Mesothelial cell of epicardium (in vitro differentiated cells): Measurements from ENCODE around the gene HAPLN3. TPM values are rescaled to one million over a fixed set of nuclear protein-coding genes. Genes with fewer than 3 reads are reported as not detected.
A peak's percentile ranks its signal among the peaks of the same experiment; 100 is the strongest.

Source experiments
- DNase-seq, 2 experiments: peaks; one replicate each; pipeline ENCODE4 v3.0.0; 2021; ENCODE audit warnings: low spot score in 2 of 2; ENCODE audit not compliant: unreplicated experiment in 2 of 2
- H3K27ac Mint-ChIP-seq: 2 replicates; pipeline ENCODE4 v1.8.0; 2021; ENCODE audit warnings: mixed read lengths
- H3K27me3 Mint-ChIP-seq: 2 replicates; pipeline ENCODE4 v1.8.0; 2021; ENCODE audit warnings: low read depth, mixed read lengths
- H3K36me3 Mint-ChIP-seq: 2 replicates; pipeline ENCODE4 v1.8.0; 2021; ENCODE audit warnings: mixed read lengths
- H3K4me1 Mint-ChIP-seq: 2 replicates; pipeline ENCODE4 v1.8.0; 2021; ENCODE audit warnings: mixed read lengths
- H3K4me3 Mint-ChIP-seq: 2 replicates; pipeline ENCODE4 v1.8.0; 2021; ENCODE audit warnings: mild to moderate bottlenecking, moderate library complexity, mixed read lengths
- H3K9me3 Mint-ChIP-seq: 2 replicates; pipeline ENCODE4 v1.8.0; 2021; ENCODE audit warnings: mixed read lengths
- CTCF ChIP-seq: fragments of 200-600 bp; sonication (generic); IDR thresholded peaks from one replicate; pipeline ENCODE4 v1.5.0; 2021; ENCODE audit warnings: antibody characterized with exemption; ENCODE audit not compliant: unreplicated experiment
- total RNA-seq: library from RNA; stranded (reverse); gene quantifications from 3 replicates; pipeline ENCODE4 v1.2.1, GENCODE V29; 2021

HAPLN3 gene
- total RNA-seq, 1 donor from 2014 or later: 3.9 TPM

DNA sequence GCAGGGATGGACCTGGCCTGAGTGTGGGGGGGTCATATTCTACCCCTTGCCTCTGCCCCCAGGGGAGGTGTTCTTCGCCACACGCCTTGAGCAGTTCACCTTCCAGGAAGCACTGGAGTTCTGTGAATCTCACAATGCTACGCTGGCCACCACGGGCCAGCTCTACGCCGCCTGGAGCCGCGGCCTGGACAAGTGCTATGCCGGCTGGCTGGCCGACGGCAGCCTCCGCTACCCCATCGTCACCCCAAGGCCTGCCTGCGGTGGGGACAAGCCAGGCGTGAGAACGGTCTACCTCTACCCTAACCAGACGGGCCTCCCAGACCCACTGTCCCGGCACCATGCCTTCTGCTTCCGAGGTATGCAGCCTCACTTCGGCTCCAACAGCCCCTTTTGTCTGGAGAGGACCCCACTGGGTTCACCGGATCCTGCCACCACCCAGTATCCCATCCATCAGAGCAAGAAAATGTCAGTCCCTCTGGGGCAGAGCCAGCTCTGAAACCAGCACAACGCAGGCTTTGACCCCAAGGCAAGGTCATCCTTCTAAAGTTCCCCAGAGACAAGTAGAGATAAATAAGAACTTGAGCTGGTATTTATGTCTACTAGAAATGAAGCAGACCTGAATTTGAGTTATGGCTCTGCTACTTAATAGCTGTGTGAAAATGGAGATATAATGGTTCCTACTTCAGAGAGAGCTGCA lies 45.8 kb downstream of the HAPLN3 start:
- Mint-ChIP-seq H3K27me3 (peaks cover 25% of the 10 kb centered on the region), H3K9me3 (peaks cover 1% of the 10 kb centered on the region), H3K4me1 (no peaks in the 10 kb centered on the region), H3K27ac (peak overlapping the region; percentile 39), H3K4me3 (no peak overlapping the region), H3K36me3 (no peaks in the 10 kb centered on the region)
- no peak for DNase-seq
- no peak for TF ChIP-seq CTCF

DNA sequence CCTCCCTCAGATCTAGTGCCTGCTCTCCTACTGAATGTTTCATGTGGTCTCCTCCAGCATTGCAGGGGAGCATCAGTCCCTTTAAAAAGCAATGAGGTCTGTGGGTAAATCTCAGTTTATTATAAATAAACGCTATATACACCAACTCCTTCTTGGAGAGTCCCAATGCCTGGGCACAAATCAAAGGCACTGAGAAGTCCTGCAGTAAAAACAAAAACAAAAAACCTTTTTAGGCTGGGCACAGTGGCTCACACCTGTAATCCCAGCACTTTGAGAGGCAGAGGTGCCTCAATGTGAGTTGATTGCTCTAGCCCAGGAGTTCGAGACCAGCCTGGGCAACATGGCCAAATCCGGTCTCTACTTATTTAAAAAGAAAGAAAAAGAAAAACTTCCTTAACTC lies 47.1 kb downstream of the HAPLN3 start:
- no peaks in the 10 kb centered on the region for H3K4me1 Mint-ChIP-seq
- no peak overlapping the region for H3K27ac Mint-ChIP-seq
- H3K9me3 Mint-ChIP-seq: no peaks in the 10 kb centered on the region
- no peaks in the 10 kb centered on the region for H3K36me3 Mint-ChIP-seq
- no peak for DNase-seq
- H3K27me3 Mint-ChIP-seq: peaks cover 28% of the 10 kb centered on the region
- H3K4me3 Mint-ChIP-seq: no peak overlapping the region
- TF ChIP-seq CTCF: no peak

- Mint-ChIP-seq H3K36me3 (no peaks in the 10 kb centered on the region), H3K9me3 (no peaks in the 10 kb centered on the region), H3K27me3 (peaks cover 22% of the 10 kb centered on the region), H3K27ac (no peak overlapping the region), H3K4me1 (no peaks in the 10 kb centered on the region), H3K4me3 (no peak overlapping the region)
- DNase-seq: no peak
- no peak for TF ChIP-seq CTCF
These were observed 48.2 kb downstream of the HAPLN3 start for GRCh38 chr15:88847144-88847543.

GRCh38 chr15:88845616-88846015 lies 49.7 kb downstream of the HAPLN3 start:
- no peaks in the 10 kb centered on the region for H3K4me1 Mint-ChIP-seq
- no peak overlapping the region for H3K27ac Mint-ChIP-seq
- no peaks in the 10 kb centered on the region for H3K9me3 Mint-ChIP-seq
- peaks cover 13% of the 10 kb centered on the region for H3K27me3 Mint-ChIP-seq
- H3K36me3 Mint-ChIP-seq: no peaks in the 10 kb centered on the region
- no peak for DNase-seq
- no peak overlapping the region for H3K4me3 Mint-ChIP-seq
- no peak for TF ChIP-seq CTCF

GRCh38 chr15:88844749-88845386 lies 50.5 kb downstream of the HAPLN3 start:
- no peaks in the 10 kb centered on the region for H3K4me1 Mint-ChIP-seq
- no peaks in the 10 kb centered on the region for H3K36me3 Mint-ChIP-seq
- peaks cover 15% of the 10 kb centered on the region for H3K27me3 Mint-ChIP-seq
- no peak for DNase-seq
- H3K4me3 Mint-ChIP-seq: no peak overlapping the region
- H3K9me3 Mint-ChIP-seq: no peaks in the 10 kb centered on the region
- H3K27ac Mint-ChIP-seq: no peak overlapping the region
- TF ChIP-seq CTCF: no peak
